HG02610 (cell line): ENCODE results near the gene HNRNPH2.
A peak's percentile ranks its signal among the peaks of the same experiment; 100 is the strongest.

ENCODE experiments used
- ATAC-seq: cut with Tn5 transposase; IDR thresholded peaks from one replicate; pipeline ENCODE4 v1.9.1; 2021; ENCODE audit warnings: mild to moderate bottlenecking, moderate library complexity; ENCODE audit not compliant: unreplicated experiment

HNRNPH2 gene

GRCh38 chrX:101394372-101394771, 13.7 kb upstream of the HNRNPH2 start:
- ATAC-seq, result no peak

DNA sequence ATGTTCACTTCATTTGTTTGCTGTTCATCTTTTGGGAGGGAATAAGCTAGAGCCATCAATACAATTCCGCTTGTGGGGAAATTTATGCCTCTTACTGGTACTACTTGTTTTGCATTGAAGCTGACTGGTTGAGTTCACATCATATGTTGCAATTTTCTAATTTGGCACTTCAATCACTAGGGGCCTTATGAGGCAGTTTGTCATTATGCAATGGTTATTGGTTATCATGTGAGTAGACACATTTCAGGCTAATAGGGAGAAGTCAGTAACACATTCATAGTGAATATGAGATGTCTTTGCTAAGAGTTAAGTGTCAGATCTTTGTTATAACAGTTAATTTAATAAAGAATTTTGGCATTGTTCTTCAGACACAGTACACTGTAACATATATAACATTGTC, 12.2 kb upstream of the HNRNPH2 start:
- ATAC-seq, result no peak

DNA sequence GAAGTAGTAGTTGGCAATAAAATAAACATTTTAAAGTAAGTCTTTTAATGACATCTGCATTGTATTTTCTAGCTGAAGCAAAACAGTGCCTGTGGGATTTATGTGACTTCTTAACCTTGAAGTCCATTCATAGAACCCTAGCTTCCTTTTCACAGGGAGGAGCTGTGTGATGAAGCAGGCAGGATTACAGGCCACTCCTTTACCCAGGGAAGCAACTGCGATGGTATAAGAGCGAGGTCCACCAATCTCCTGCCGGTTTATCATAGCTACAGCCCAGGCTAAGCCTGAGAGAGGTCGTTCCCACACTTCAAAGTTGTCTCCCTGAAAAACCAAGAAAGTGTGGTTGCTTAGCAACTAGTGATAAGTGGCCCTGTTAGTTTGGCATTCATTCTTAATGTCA, 10.2 kb upstream of the HNRNPH2 start:
- no peak for ATAC-seq

DNA sequence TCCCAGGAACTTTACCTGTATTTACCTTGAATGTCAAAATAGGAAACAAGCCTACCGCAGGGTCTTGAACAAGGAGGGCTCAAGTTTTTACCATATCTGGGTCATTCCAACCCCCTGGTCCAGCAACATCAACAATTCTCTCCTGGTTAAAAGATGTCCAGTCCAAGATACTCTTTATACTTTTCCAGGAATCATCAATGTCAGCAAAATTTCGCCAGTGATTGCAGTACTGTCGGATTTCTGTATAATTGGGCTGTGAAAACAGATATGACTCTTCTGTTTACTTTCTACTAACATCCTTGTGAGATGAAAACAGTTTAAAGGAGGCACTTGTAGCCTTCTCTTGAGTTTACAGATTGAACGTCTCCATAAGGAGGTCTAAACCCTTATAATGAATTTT, 9.3 kb upstream of the HNRNPH2 start:
- ATAC-seq, result no peak

GRCh38 chrX:101399825-101400224, 8.2 kb upstream of the HNRNPH2 start:
- no peak for ATAC-seq

GRCh38 chrX:101407167-101407747, 765 bp upstream of the HNRNPH2 start:
- ATAC-seq, result peak; percentile 7

DNA sequence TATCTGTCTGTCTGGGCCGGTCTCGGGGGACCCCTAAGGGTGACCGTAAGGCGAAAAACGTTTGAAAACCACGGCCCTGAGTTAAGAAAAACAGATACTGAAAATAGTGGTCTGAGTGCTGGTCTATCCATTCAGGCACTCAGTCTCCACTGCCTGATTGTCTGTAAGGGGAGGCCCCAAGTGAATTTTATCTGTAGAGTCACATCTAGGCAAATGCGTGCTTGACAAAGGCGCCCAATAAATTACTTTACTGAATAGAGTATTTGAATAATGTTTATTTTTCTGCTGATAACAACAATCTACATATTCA, 465 bp downstream of the HNRNPH2 start:
- ATAC-seq, result no peak

GRCh38 chrX:101409043-101409442, 1.0 kb downstream of the HNRNPH2 start:
- no peak for ATAC-seq

- no peak for ATAC-seq
These were observed 2.4 kb downstream of the HNRNPH2 start for GRCh38 chrX:101410461-101410860.

DNA sequence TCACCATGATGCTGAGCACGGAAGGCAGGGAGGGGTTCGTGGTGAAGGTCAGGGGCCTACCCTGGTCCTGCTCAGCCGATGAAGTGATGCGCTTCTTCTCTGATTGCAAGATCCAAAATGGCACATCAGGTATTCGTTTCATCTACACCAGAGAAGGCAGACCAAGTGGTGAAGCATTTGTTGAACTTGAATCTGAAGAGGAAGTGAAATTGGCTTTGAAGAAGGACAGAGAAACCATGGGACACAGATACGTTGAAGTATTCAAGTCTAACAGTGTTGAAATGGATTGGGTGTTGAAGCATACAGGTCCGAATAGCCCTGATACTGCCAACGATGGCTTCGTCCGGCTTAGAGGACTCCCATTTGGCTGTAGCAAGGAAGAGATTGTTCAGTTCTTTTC, 4.0 kb downstream of the HNRNPH2 start:
- ATAC-seq, result no peak

DNA sequence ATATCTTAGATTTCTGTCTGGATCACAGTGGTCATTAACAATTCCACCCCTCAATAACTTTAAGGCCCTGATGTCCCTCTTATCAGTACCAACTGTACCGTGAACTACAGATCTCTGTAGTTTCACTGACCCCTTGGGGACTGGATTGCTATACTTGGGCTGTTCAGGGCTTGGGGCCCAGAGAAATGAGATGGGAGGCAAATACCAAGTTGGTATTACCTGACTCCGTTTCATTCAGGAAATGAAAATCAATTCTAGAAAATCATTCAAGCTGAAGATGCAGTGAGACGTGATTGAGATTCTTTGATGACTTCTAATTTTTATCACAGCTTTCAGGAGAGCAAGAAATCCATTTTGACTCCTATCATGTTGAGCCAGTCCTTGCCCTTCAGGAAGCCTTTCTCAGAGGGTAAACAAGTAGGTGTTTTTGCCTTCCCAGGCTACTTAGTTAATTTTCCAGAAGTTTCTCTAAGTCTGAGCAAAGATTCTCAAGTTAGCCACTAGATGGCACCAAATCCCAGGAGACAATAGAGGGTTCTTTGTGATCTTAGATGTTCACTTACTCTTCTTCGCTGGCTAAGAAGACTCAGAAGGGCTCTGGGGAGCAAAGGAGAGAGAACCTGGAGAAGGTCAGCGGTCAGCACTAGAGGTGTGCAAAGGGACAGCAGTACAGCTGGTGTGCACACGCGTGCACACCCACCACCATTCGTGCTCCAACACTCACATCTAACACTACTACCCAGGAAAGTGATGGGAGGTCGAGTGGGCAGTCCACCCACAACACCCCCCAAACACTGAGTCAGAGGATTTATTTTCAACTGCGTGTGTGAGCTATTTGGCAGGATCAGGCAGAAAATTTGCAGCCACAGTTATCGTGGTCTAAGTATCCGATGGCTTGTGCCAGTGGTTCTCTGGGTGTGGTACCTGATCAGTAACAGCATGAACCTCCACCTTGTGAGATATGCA, 7.4 kb downstream of the HNRNPH2 start:
- peak; percentile 61 for ATAC-seq

DNA sequence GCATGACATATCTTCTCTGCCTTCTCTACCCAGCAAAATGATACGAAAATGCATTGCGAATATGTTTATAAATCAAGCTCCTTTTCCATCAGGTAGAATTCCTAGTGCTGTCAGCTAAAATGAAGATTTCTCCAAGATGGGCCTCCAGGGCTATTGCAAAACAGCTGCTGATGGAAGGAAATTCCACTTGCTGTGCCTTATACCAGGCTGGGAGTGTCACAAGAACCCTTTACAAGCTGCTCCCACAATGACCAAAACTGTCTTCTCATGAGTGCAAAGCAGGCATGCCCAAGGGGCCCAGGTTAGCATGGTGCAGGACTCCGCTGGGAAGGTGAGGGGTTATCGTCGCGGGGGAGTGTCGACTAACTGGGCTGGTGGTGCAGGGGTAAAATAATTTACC, 8.7 kb downstream of the HNRNPH2 start:
- ATAC-seq, result no peak

- no peak for ATAC-seq
These were observed 9.2 kb downstream of the HNRNPH2 start for GRCh38 chrX:101417190-101417589.

- ATAC-seq, result peak; percentile 48
These were observed 10.2 kb downstream of the HNRNPH2 start for GRCh38 chrX:101417981-101418841.

GRCh38 chrX:101419489-101419888, 11.5 kb downstream of the HNRNPH2 start:
- no peak for ATAC-seq

DNA sequence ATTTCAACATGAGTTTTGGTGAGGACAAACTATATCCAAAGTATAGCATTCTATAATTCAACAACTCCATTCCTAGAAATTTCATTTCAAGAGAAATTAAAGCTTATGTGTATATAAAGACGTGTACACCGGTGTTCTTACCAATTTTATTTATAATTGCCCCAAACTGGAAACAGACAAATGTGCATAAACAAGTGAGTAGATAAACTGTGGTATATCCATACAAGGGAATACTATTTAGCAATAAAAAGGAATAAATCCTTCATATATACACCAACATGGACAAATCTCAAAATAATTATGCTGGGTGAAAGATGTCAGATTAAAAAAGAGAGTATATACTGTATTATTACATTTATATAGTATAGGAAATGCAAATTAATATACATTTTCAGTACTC, 19.9 kb downstream of the HNRNPH2 start:
- ATAC-seq, result no peak

GRCh38 chrX:101429934-101430333, 21.9 kb downstream of the HNRNPH2 start:
- ATAC-seq, result peak; percentile 81

GRCh38 chrX:101430457-101431078, 22.5 kb downstream of the HNRNPH2 start:
- peak; percentile 97 for ATAC-seq

GRCh38 chrX:101442085-101442484, 34.1 kb downstream of the HNRNPH2 start:
- ATAC-seq, result no peak

DNA sequence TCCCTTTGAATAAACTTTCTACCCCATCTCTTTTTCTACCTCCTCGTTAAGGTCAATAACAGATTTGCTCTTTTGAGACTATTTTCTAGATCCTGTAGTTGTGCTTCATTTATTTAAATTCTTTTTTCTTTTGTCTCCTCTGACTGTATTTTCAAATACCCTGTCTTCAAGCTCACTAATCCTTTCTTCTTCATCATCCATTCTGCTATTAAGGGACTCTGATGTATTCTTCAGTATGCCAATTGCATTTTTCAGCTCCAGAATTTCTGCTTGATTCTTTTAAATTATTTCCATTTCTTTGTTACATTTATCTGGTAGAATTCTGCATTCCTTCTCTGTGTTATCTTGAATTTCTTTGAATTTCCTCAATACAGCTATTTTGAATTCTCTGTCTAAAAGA, 41.3 kb downstream of the HNRNPH2 start:
- no peak for ATAC-seq

DNA sequence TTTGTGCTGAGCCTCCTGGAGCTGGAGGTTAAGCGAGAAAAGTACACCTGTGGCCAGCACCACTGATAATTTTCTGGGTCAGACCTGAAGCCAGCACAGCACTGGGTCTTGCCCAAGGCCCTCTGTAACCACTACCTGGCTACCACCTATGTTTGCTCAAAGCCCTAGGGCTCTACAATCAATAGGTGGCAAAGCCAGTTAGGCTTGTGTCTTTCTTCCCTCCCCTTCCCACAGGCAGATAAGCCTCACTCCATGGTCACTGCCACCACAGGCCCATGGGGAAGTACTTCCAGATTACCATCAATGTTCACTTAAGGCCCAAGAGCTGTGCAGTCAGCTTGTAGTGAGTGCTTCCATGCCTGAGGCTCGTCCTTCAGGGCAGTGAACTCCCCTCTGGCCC, 42.1 kb downstream of the HNRNPH2 start:
- ATAC-seq, result no peak
